ENCODE results near the gene PTPN1. TPM values are rescaled to one million over a fixed set of nuclear protein-coding genes. Genes with fewer than 3 reads are reported as not detected.

PTPN1 gene
- total and polyA plus RNA-seq, 2 of the 13 experiments (the other 11 are each of a cell fraction or from before 2014, with no cell fraction given) = 17.7 to 37.2 TPM

DNA sequence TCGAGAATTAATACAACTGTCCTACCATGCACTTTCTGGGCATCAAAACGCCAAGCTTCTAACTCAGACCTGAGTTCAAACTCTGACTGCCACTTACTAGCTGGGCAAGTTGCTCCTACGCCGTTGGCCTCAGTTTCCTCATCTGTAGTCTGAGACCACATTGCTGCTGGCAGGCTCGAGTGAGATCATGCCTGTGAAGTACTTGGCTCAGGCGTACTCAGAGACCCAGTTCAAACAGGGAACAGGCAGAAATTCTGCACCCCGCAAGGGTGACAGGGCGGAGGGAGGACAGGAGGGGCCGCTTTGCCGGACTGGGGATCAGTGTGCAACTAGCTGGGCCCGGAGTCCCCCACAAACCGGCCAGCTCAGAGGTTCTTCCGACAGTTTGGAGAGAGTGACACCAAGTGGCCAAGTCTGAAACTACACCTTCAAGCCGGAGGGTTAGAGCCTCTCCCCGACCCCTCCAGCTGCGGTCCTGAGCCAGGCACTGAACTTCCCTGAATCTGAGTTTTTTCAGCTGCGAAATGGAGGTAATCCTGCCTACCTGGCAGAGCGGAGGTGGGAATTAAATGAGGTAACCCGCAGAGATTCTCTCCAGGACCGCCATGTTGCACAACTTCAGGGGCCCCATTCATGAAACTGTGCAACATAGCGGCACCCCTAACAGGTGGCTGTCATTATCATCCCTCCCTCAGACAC, 46.0 kb upstream of the PTPN1 start (continued):
- TF ChIP-seq, protein P1, sequence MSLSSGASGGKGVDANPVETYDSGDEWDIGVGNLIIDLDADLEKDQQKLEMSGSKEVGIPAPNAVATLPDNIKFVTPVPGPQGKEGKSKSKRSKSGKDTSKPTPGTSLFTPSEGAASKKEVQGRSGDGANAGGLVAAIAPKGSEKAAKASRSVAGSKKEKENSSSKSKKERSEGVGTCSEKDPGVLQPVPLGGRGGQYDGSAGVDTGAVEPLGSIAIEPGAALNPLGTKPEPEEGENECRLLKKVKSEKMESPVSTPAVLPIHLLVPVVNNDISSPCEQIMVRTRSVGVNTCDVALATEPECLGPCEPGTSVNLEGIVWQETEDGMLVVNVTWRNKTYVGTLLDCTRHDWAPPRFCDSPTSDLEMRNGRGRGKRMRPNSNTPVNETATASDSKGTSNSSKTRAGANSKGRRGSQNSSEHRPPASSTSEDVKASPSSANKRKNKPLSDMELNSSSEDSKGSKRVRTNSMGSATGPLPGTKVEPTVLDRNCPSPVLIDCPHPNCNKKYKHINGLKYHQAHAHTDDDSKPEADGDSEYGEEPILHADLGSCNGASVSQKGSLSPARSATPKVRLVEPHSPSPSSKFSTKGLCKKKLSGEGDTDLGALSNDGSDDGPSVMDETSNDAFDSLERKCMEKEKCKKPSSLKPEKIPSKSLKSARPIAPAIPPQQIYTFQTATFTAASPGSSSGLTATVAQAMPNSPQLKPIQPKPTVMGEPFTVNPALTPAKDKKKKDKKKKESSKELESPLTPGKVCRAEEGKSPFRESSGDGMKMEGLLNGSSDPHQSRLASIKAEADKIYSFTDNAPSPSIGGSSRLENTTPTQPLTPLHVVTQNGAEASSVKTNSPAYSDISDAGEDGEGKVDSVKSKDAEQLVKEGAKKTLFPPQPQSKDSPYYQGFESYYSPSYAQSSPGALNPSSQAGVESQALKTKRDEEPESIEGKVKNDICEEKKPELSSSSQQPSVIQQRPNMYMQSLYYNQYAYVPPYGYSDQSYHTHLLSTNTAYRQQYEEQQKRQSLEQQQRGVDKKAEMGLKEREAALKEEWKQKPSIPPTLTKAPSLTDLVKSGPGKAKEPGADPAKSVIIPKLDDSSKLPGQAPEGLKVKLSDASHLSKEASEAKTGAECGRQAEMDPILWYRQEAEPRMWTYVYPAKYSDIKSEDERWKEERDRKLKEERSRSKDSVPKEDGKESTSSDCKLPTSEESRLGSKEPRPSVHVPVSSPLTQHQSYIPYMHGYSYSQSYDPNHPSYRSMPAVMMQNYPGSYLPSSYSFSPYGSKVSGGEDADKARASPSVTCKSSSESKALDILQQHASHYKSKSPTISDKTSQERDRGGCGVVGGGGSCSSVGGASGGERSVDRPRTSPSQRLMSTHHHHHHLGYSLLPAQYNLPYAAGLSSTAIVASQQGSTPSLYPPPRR (CRISPR knock-in tag; IDR thresholded peaks at IDR 0.05; ENCODE audit: borderline replicate concordance) = peak; percentile 23; the same call in 1 of the 2 replicates
- no peak; the same call in 1 of the 2 replicates for TF ChIP-seq FOSL2 (CRISPR knock-in tag; IDR thresholded peaks at IDR 0.05)
- no peak for TF ChIP-seq NFATC3 (CRISPR knock-in tag; IDR thresholded peaks at IDR 0.05)
- no peak for TF ChIP-seq IRX3 (CRISPR knock-in tag; IDR thresholded peaks at IDR 0.05; ENCODE audit: borderline replicate concordance, low read depth)
- TF ChIP-seq LCORL (IDR thresholded peaks at IDR 0.05) = no peak
- TF ChIP-seq LCORL (CRISPR knock-in tag; IDR thresholded peaks at IDR 0.05) = no peak
- TF ChIP-seq, protein P2, sequence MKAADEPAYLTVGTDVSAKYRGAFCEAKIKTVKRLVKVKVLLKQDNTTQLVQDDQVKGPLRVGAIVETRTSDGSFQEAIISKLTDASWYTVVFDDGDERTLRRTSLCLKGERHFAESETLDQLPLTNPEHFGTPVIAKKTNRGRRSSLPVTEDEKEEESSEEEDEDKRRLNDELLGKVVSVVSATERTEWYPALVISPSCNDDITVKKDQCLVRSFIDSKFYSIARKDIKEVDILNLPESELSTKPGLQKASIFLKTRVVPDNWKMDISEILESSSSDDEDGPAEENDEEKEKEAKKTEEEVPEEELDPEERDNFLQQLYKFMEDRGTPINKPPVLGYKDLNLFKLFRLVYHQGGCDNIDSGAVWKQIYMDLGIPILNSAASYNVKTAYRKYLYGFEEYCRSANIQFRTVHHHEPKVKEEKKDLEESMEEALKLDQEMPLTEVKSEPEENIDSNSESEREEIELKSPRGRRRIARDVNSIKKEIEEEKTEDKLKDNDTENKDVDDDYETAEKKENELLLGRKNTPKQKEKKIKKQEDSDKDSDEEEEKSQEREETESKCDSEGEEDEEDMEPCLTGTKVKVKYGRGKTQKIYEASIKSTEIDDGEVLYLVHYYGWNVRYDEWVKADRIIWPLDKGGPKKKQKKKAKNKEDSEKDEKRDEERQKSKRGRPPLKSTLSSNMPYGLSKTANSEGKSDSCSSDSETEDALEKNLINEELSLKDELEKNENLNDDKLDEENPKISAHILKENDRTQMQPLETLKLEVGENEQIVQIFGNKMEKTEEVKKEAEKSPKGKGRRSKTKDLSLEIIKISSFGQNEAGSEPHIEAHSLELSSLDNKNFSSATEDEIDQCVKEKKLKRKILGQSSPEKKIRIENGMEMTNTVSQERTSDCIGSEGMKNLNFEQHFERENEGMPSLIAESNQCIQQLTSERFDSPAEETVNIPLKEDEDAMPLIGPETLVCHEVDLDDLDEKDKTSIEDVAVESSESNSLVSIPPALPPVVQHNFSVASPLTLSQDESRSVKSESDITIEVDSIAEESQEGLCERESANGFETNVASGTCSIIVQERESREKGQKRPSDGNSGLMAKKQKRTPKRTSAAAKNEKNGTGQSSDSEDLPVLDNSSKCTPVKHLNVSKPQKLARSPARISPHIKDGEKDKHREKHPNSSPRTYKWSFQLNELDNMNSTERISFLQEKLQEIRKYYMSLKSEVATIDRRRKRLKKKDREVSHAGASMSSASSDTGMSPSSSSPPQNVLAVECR (CRISPR knock-in tag; IDR thresholded peaks at IDR 0.05; ENCODE audit: borderline replicate concordance) = peak; percentile 47; the same call in 1 of the 2 replicates
- TF ChIP-seq, protein P3, sequence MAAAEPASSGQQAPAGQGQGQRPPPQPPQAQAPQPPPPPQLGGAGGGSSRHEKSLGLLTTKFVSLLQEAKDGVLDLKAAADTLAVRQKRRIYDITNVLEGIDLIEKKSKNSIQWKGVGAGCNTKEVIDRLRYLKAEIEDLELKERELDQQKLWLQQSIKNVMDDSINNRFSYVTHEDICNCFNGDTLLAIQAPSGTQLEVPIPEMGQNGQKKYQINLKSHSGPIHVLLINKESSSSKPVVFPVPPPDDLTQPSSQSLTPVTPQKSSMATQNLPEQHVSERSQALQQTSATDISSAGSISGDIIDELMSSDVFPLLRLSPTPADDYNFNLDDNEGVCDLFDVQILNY (CRISPR knock-in tag; conservative IDR thresholded peaks at IDR 0.05) = 0 out of 2 replicates have a peak, but pooled peaks have one; percentile 48
- TF ChIP-seq CBFB (CRISPR knock-in tag; IDR thresholded peaks at IDR 0.05) = peak; percentile 45; the same call in 1 of the 2 replicates
- TF ChIP-seq, protein P4, sequence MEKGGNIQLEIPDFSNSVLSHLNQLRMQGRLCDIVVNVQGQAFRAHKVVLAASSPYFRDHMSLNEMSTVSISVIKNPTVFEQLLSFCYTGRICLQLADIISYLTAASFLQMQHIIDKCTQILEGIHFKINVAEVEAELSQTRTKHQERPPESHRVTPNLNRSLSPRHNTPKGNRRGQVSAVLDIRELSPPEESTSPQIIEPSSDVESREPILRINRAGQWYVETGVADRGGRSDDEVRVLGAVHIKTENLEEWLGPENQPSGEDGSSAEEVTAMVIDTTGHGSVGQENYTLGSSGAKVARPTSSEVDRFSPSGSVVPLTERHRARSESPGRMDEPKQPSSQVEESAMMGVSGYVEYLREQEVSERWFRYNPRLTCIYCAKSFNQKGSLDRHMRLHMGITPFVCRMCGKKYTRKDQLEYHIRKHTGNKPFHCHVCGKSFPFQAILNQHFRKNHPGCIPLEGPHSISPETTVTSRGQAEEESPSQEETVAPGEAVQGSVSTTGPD (CRISPR knock-in tag; IDR thresholded peaks at IDR 0.05) = no peak
- TF ChIP-seq ATM (IDR thresholded peaks at IDR 0.05; ENCODE audit: borderline replicate concordance) = no peak
- TF ChIP-seq FOXC1 (CRISPR knock-in tag; IDR thresholded peaks at IDR 0.05; ENCODE audit: borderline replicate concordance) = no peak; the same call in 1 of the 2 replicates
- TF ChIP-seq MTA3 (CRISPR knock-in tag; IDR thresholded peaks at IDR 0.05) = no peak
- no peak for TF ChIP-seq ZNF549 (CRISPR knock-in tag; IDR thresholded peaks at IDR 0.05)
- TF ChIP-seq ATF5 (CRISPR knock-in tag; IDR thresholded peaks at IDR 0.05; ENCODE audit: low read depth) = peak; percentile 85; the same call in 1 of the 2 replicates
- TF ChIP-seq MTF1 (CRISPR knock-in tag; IDR thresholded peaks at IDR 0.05) = no peak
- TF ChIP-seq ZNF230 (CRISPR knock-in tag; IDR thresholded peaks at IDR 0.05) = peak; percentile 53; the same call in 1 of the 2 replicates
